HG02981 (cell line): ENCODE data around the gene CGB5.
"Not testable (repeated sequence)": the region's sequence is repeated elsewhere in the genome, so short reads cannot be mapped to it uniquely, and the experiment has no call there.

ENCODE experiments used
- ATAC-seq: cut with Tn5 transposase; IDR thresholded peaks from one replicate; pipeline ENCODE4 v1.9.1; 2021; ENCODE audit warnings: mild to moderate bottlenecking, moderate library complexity; ENCODE audit not compliant: unreplicated experiment

Gene CGB5

GRCh38 chr19:49056902-49057596 lies 13.4 kb downstream of the CGB5 start:
- ATAC-seq, result not testable (repeated sequence)

GRCh38 chr19:49057636-49058234 lies 14.1 kb downstream of the CGB5 start, which contains the start of gene CGB7:
Gene CGB7, minus strand, starts transcription at chr19:49057749. Its CDS starts 2,374 bp downstream, at chr19:49055375.
- no peak for ATAC-seq

GRCh38 chr19:49058562-49058961 lies 14.9 kb downstream of the CGB5 start:
- no peak for ATAC-seq

DNA sequence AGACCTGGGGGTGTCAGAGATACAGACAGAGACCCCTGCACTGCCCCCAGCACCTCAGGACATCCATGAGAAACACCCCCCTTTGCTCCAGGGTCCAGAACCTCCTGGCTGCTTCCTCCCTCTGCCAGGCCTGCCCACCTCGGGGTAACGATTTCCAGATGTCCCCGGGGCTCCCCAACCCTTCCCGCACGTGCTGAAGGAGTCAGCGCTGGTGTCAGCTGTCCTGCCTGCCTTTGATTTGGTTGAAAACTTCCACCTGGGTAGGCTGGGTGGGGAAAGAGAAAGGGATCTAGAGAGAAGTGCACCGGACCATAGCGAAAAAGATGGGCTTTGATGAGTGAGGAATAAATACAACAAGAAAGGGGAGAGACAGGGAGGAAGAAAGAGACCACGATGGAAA lies 15.4 kb downstream of the CGB5 start:
- no peak for ATAC-seq

DNA sequence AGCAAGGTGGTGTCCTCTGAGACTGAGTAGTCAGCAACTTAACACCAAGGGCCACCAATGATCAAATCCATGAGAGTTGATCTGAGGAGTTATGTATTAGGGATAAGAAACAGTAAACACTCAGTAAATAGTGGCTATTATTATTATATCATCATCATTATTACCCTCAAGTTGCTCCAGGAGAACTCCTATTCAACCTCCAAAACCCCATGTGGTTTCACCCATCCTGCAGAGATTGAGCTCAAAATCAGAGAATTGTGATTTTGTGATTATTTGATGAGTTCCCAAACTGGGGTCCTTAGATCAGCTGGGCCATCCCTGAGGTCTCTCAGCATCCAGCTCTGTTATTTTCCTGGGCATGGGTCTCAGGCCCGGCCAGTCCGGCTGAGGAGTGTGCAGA lies 17.4 kb downstream of the CGB5 start:
- no peak for ATAC-seq

DNA sequence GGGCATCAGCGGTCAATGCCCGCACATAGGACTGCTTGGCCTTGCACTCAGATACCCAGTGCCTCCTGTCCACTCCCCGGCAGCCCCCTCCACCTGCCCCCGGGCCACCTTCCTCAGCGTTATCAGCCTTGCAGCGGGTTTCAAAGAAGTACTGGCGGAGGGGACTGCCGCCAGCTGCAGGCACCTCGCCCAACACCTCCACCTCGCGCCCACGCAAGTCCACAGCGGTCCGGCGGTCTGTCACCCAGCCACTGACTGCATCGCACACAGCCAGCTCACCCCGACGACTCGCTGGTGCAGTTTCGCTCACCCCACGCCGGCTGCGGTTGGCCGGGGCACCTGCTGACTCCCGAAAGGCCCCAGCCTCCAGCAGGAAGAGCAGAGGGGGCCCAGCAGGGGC lies 17.8 kb downstream of the CGB5 start:
- ATAC-seq, result no peak

DNA sequence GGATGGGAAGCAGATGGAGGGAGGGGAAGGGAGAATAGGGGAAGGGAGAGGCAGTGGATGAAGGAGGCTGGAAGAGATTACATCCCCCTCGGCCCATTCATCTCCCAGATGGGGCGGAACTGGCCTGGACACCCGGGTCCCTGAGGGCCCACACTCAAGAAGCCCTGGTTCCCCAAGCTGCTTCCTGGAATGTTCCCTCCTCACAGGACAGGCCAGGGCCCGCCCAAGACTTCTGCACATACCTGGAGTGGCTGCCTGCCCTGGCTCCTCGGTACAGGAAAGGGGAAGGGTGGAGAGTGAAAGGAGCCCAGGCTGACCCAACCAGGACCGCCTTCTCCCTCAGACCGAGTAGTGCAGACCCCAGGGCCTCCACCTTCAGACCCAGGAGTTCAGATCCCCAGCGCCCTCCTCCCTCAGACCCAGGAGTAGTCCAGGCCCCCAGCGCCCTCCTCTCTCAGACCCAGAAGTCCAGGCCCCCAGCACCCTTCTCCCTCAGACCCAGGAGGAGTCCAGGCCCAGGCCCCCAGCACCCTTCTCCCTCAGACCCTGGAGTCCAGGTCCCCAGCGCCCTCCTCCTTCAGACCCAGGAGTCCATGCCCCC lies 20.5 kb downstream of the CGB5 start:
- no peak for ATAC-seq

DNA sequence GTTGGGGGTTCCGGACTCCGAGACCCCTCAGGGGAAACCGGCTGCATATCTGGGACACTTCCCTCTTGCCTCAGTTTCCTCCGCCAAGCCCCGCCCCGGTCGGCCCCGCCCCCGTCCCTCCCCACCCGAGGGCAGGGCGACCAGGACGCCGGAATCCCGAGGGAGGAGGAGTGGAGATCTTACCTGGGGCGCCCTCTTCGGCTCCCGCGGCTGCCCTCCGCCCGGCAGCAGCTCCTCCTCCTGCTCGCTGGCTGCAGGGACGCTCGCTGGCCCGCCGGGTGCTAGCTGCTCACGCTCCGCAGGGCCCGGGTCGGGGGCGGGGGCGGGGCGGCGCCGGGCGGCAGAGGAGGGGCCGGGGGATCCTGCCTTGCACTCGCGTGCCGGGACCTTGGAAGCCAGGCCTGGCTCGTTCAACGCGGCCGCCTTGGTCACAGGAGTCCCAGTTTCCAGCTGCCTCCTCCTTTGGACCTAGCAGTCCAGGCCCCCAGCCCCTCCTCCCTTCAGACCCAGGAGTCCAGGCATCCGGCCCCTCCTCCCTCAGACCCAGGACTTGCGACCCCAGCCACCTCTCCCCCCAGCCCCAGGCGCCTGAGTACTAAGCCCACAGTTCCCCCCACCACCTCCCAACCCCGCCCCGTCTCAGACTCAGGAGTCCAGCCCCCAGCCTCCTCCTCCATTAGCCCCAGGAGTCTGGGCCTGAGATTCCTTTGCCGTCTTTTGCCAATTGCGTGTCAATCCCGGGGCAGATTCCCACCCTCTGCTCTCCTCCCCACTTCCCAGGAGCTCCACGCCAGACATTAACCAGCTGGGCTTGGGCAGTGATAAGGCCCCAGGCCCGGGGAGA lies 21.3 kb downstream of the CGB5 start, which contains the start of gene NTF4:
TSS of gene NTF4 (minus strand) at position 51 of the 844 bp plus-strand sequence. CDS start 2,821 bp downstream, outside the sequence.
- no peak for ATAC-seq

DNA sequence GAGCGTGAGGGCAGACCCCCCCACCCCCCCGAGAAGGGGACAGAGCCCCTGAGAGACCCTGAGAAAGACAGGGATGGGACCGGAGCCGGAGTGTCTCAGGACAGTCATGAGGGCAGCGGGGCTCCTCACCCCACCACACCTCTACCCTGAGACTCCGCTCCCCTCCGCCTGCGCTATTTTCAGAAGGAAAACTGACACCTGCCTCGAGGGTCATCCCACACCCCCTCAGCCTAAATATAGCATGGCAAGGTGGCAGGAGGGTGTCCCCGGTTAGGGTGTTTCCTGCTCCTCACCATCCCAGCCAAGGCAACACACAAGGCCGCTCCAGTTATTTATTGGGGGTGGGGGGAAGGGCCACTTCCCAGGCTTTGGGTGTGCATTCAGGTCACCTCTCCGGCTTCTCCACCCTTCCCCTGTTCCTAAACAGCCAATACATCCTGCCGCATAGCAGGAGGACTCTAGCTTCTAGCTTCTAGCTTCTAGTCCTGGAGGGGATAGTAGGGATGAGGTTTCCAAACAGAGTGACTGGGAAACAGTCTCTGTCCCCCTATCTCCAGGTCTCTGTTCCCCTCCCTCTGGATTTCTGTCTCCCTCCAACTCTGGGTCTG lies 22.4 kb downstream of the CGB5 start:
- no peak for ATAC-seq

DNA sequence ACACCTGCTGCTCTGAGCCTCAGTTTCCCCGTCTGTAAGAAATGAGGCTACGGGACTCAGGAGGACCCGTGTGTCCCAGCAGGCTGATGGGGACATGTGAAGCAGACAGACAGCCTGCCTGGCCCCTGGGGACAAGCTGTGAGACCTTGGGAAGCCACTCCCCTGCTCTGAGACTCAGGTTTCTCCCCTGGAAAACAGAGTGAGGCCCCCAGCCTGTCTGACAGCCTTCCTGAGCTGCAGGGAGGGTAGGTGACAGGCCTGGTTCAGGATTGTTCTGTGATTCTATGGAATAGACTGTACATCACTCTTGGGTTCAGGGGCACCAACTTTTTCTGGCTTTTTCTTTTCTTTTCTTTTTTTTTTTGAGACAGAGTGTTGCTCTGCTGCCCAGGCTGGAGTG lies 23.9 kb downstream of the CGB5 start:
- ATAC-seq, result no peak

- ATAC-seq, result no peak
Measured at GRCh38 chr19:49069026-49069425, 25.4 kb downstream of the CGB5 start.

DNA sequence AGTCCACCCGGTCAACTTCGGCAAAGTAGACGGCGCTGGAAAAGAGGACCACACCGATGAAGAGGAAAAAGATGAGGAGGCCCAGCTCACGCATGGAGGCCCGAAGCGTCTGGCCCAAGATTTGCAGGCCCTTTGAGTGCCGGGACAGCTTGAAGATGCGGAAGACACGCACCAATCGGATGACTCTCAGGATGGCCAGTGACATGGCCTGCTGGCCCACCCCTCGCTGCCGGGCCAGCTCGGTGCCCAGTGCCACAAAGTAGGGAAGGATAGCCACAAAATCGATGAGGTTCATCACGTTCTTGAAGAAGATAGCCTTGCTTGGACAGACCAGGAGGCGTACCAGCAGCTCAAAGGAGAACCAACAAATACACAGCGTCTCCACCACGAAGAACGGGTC lies 26.8 kb downstream of the CGB5 start:
- no peak for ATAC-seq

GRCh38 chr19:49071860-49072547 lies 28.4 kb downstream of the CGB5 start:
- no peak for ATAC-seq

DNA sequence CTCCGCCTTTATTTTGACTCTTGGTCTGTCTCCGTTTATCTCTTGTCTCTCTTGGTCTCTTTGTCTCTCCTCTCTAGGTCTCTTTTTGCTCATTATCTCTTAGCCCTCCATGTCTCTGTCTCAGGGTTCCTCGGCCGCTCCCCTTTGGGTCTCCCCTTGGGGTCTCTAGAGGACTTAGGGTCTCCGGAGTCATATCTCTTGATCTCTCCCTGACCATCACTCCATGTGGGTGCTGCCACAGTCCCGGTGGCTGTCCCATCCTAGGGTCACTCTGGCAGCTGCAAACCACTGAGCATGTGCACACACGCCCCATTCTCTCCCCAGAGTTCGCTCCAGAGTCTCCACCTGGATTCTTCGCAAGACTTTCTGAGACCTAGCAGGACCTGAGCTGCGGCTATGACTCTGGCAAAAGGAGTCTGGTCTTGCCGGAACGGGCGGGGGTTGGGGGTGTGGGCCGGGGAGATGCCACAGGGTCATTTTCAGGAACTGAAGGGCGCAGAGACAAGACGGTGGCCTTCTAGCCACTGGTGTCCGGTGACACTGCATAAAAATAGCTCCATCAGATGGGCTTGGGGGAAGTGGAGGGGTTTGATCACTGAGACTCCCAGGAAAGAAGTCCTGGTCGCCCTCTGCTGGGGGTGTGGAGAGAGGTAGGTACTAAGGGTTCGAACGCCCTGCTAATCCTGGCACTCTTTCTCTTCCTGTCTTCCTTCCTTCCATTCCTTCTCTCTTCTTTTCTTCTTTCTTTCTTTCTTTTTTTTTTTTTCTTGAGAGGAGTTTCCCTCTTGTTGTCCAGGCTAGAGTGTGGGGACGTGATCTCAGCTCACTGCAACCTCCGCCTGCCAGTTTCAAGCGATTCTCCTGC lies 30.1 kb downstream of the CGB5 start:
- ATAC-seq, result no peak

DNA sequence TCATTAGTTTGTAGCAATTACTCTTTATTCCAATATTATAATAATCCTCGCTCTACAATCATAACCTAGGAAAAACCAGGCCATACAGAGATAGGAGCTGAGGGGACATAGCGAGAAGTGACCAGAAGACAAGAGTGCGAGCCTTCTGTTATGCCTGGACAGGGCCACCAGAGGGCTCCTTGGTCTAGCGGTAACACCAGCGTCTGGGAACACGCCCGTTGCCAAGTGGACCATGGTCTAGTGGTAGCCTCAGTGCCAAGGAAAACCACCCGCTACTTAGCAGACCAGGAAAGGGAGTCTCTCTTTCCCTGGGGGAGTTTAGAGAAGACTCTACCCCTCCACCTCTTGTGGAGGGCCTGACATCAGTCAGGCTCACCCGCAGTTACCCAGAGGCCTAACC lies 31.2 kb downstream of the CGB5 start:
- ATAC-seq, result not testable (repeated sequence)

- no peak for ATAC-seq
Measured at GRCh38 chr19:49080392-49080791, 36.7 kb downstream of the CGB5 start.

DNA sequence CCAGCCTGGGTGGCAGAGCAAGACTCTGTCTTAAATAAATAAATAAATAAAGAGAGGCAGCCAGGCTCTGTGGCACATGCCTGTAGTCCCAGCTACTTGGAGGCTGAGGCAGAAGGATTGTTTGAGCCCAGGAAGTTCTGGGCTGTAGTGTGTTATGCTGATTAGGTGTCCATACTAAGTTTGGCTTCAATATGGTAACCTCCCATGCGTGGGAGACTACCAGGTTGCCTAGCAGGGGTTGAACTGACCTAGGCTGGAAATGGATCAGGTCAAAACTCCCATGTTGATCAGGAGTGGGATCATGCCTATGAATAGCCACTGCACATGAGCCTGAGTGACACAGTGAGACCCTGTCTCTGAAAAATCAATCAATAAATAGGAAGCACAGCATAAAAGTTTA lies 37.6 kb downstream of the CGB5 start:
- no peak for ATAC-seq

DNA sequence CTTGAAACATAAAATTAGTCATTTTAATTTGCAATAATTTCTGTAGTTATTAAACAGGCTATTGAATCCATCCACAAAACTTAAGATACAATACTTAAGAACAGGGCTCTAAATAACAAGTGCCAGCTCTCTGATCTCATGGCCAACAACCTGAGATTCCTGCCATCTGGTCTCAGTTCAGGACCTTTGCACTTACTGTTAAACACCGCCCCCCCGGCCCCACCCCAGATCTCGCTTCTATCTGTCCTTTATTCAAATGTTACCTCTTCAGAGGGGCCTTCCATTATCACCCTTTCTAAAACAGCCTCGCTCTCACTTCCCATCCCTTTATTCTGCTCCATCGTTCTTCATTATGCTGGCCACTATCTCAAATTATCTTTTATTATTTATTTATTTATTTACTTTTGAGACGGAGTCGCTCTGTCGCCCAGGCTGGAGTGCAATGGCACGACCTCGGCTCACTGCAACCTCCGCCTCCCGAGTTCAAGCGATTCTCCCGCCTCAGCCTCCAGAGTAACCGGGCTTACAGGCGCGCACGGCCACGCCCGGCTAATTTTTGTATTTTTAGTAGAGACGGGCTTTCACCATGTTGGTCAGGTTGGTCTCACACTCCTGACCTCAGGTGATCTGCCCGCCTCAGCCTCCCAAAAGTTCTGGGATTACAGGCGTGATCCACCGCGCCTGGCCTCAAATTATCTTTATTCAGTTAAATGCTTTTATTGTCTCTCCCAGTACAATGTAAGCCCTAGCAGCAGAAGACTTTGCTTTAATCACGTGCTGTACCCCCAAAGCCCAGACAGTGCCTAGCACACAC lies 40.8 kb downstream of the CGB5 start:
- ATAC-seq, result no peak
